Large intestine (tissue), 3 donors: ENCODE measurements around the gene TDRD9. TPM values are rescaled to one million over a fixed set of nuclear protein-coding genes. Genes with fewer than 3 reads are reported as not detected.
A peak's percentile ranks its signal among the peaks of the same experiment; 100 is the strongest.
"Not testable (repeated sequence)": the region's sequence is repeated elsewhere in the genome, so short reads cannot be mapped to it uniquely, and the experiment has no call there.

Experiments used
- DNase-seq, 2 donors: peaks; one replicate each; pipeline versions ENCODE4 v3.0.0 to v3.0.0-alpha.2; 2013
- H3K27ac ChIP-seq: one replicate; pipeline ENCODE4 v1.5.1; 2013; ENCODE audit warnings: low read length
- H3K27me3 ChIP-seq: 2 replicates; pipeline ENCODE4 v1.6.1; 2013; ENCODE audit warnings: low read length; ENCODE audit not compliant: control insufficient read depth, insufficient read depth
- H3K36me3 ChIP-seq: 2 replicates; pipeline ENCODE4 v1.6.1; 2013; ENCODE audit warnings: low read length; ENCODE audit not compliant: control insufficient read depth, insufficient read depth
- H3K4me1 ChIP-seq: one replicate; pipeline ENCODE4 v1.6.1; 2013; ENCODE audit warnings: low read length; ENCODE audit not compliant: control insufficient read depth, insufficient read depth
- H3K4me3 ChIP-seq: one replicate; pipeline ENCODE4 v1.5.1; 2013; ENCODE audit warnings: low read length
- H3K9me3 ChIP-seq: one replicate; pipeline ENCODE4 v1.6.1; 2013; ENCODE audit warnings: mild to moderate bottlenecking, low read depth, low read length, moderate library complexity; ENCODE audit not compliant: control insufficient read depth
- WGBS: methylation state at CpG from one replicate; pipeline ENCODE4 v1.1.5; 2013; ENCODE audit warnings: low lambda C conversion rate; ENCODE audit not compliant: insufficient coverage; 5-methylcytosine and 5-hydroxymethylcytosine counted together
- polyA plus RNA-seq: library from polyadenylated mRNA; unstranded; fragments of 120-200 nt; gene quantifications from one replicate; pipeline ENCODE4 v1.2.1, GENCODE V29; 2013

TDRD9 gene
- polyA plus RNA-seq, 1 donor, result 0.46 TPM

DNA sequence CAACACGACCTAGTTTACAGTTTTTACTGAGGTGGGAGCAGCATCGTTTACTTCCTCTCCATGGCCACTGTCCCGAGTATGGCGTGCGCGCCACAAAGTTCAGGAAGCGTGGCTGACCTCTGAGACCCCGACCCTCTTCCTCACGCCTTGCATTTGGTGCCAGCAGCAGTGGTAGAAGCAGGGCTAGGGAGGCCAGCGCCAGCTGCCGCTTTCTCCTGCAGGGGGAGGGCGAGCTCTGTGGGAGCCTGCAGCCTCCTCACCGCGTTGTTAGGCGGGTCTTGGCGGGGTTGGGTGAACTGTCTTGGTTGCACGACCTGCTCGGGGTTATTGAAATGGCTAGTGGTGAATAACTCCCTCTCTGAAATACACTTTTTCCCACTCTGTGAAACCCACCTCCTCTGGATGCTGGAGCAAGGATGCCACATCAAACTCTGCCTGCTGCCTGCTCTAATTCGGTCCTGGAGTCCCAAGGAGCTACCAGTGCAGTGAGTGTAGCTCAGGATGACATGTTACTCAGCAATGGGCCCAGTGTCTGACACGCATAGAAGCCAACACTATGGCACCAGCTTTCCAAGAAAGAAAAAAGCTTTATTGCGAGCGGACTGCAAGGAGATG, 22.3 kb upstream of the TDRD9 start:
- DNase-seq, result no peak
- Histone ChIP-seq H3K27ac (no peak overlapping the region), H3K4me1 (peaks cover 4% of the 10 kb centered on the region), H3K36me3 (peaks cover under 1% of the 10 kb centered on the region), H3K4me3 (no peak overlapping the region), H3K9me3 (no peaks in the 10 kb centered on the region), H3K27me3 (no peaks in the 10 kb centered on the region)
- 57% methylated on average over 1 of the region's 22 CpGs for WGBS

DNA sequence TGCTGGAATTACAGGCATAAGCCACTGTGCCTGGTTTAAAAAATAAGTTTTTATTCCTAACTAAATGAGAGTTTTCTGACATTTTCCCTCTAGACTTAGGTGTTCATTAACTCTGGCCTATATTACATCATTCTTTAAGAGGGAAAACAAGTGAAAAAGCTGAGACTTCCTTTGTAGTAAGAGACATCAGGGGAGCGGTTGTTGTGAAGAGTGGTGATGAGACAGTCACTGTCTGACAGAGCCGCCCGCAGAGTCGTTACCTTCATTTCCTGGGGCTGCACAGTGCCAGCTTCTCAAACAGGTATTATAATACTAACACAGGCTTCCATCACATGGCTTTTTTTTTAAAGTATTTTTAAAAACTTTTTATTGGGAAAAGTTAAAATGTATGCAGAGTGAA, 19.7 kb upstream of the TDRD9 start:
- no CpG with 5 or more reads among the region's 4 CpGs for WGBS
- Histone ChIP-seq H3K27ac (no peak overlapping the region), H3K9me3 (no peaks in the 10 kb centered on the region), H3K4me1 (peaks cover 4% of the 10 kb centered on the region), H3K27me3 (no peaks in the 10 kb centered on the region), H3K4me3 (no peak overlapping the region), H3K36me3 (peaks cover 18% of the 10 kb centered on the region)
- no peak for DNase-seq

DNA sequence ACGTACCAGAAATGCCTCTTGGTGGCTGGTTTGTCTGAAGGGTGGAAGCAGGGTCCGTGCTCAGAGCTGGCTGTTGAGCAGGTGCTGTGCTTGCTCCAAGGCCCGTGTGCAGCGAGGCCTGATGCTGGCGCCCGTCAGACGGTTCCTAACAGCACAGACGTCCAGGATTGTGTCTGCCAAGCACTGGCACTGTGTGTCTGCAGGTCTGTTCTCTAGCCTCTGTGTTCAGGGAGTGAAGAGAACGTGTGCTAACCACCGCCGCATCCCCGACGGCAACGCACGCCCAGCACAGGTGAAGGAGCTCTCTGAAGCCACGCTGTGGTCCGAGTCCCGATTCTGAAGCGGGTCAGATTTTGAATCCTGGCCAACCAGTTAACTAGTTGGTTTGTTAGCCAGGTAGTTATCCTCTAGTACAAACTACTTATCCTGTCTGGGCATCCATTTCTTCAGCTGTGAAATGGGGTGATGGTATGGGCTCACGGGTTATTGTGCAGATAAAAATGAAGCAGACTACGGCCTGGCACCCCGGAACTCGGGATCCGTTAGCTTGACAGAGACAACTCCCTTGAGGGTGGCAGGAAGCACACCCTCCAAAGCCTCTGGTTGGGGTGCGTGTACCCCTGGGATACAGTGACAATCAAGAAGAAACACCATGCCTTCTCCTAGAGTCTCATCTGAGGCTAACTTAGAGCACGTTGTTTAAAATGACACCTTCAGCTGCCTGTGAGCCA, 18.6 kb upstream of the TDRD9 start:
- Histone ChIP-seq H3K4me3 (peak overlapping the region; percentile 8), H3K27ac (no peak overlapping the region), H3K27me3 (no peaks in the 10 kb centered on the region), H3K9me3 (no peaks in the 10 kb centered on the region), H3K36me3 (peaks cover 25% of the 10 kb centered on the region), H3K4me1 (peaks cover 4% of the 10 kb centered on the region)
- no peak for DNase-seq
- no CpG with 5 or more reads among the region's 26 CpGs for WGBS

DNA sequence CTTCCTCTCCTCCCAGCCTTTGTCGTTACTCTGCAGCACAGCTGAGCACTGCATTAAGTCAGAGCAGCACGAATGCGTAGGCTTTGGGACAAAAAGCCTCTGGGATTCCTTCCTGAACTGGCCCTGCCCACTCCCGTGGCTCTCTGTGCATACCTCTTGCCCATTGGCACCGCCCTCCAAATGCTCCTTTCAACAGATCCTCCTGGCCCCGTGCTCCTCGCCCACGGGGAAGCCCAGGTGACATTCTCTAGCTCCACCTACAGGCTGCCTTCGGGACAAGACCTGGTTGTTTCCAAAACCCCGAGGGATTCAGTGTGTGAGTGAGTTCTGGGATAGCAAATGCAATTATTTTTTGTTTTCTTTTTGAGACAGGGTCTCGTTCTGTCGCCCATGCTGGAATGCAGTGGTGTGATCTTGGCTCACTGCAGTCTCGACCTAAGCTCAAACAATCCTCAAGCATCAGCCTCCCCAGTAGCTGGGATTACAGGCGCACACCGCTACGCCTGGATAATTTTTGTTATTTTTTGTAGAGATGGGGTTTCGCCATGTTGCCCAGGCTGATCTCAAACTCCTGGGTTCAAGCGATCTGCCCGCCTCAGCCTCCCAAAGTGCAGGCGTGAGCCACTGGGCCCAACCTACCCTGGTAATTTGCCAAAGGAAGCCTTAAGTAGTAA, 17.9 kb upstream of the TDRD9 start:
- Histone ChIP-seq H3K9me3 (no peaks in the 10 kb centered on the region), H3K27me3 (no peaks in the 10 kb centered on the region), H3K4me1 (peaks cover 4% of the 10 kb centered on the region), H3K36me3 (peaks cover 29% of the 10 kb centered on the region), H3K27ac (no peak overlapping the region), H3K4me3 (peak overlapping the region; percentile 8)
- DNase-seq, result peak; percentile 61 to 79
- WGBS, result no CpG with 5 or more reads among the region's 20 CpGs

DNA sequence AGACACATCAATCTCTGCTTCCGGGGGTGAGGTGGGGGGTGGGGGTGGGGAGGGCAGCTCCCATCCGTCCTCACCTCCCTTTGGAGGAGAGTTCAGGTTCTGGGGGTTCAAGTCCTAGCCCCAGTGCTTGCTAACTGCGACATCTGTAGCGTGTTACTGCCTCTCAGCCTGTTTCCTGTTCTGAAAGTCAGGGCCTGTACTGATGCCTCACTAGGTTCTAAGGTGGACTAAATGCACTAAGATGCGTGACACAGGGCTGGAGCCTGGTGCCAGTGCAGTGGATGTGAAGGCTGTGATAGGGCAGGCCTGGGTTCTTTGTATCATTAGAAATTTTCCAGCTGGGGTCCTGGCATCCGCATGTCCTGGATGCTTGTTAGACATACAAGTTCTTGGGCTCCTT, 17.3 kb upstream of the TDRD9 start:
- Histone ChIP-seq H3K36me3 (peaks cover 31% of the 10 kb centered on the region), H3K27me3 (no peaks in the 10 kb centered on the region), H3K4me3 (no peak overlapping the region), H3K9me3 (no peaks in the 10 kb centered on the region), H3K4me1 (peaks cover 4% of the 10 kb centered on the region), H3K27ac (no peak overlapping the region)
- no CpG with 5 or more reads among the region's 6 CpGs for WGBS
- no peak for DNase-seq

DNA sequence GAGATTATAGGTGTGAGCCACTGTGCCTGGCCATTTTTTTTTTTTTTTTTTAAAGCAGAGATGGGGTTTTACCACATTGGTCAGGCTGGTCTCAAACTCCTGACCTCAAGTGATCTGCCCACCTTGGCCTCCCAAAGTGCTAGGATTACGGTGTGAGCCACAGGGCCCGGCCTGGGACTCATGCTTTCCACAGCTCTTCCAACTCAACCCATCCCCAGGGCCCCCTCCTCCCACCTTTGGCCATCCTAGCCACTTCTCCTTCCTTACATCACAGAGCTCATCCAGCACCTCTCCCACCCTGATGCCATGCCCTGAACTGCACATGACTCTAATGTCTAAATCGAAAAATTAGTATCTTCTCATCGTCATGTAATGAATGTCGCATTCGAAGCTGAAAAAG, 12.6 kb upstream of the TDRD9 start:
- Histone ChIP-seq H3K9me3 (no peaks in the 10 kb centered on the region), H3K36me3 (peaks cover 50% of the 10 kb centered on the region), H3K27me3 (no peaks in the 10 kb centered on the region), H3K27ac (no peak overlapping the region), H3K4me1 (no peaks in the 10 kb centered on the region), H3K4me3 (no peak overlapping the region)
- no CpG with 5 or more reads among the region's 6 CpGs for WGBS
- no peak for DNase-seq

DNA sequence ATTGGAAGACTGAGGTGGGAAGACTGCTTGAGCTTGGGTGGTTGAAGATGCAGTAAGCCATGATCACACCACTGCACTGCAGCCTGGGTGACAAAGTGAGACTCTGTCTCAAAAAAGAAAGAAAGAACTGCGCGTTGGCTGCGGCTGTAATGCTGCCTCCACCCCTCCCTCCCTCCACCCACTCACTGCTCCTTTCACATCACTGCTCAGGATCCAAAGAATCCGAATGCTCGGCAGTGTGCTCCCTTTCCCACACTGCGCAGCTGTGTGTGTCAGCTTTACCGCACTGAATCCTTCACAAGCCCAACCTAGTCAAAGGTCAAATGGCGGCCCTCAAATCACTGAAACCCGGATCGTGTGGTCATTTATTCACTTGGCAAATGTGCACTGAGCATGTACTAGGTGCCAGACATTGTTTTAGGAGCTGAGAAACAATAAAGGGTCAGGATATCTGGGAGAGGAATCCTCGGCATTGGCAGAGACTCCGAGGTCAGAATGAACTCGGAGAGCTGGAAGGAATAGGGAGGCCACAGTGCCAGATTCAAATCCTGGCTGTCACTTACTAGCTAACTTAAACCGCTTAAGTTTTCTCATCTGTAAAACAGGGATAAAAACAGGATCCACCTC, 11.5 kb upstream of the TDRD9 start:
- Histone ChIP-seq H3K4me3 (no peak overlapping the region), H3K27me3 (no peaks in the 10 kb centered on the region), H3K9me3 (no peaks in the 10 kb centered on the region), H3K4me1 (no peaks in the 10 kb centered on the region), H3K27ac (no peak overlapping the region), H3K36me3 (peaks cover 42% of the 10 kb centered on the region)
- no peak for DNase-seq
- no CpG with 5 or more reads among the region's 14 CpGs for WGBS

DNA sequence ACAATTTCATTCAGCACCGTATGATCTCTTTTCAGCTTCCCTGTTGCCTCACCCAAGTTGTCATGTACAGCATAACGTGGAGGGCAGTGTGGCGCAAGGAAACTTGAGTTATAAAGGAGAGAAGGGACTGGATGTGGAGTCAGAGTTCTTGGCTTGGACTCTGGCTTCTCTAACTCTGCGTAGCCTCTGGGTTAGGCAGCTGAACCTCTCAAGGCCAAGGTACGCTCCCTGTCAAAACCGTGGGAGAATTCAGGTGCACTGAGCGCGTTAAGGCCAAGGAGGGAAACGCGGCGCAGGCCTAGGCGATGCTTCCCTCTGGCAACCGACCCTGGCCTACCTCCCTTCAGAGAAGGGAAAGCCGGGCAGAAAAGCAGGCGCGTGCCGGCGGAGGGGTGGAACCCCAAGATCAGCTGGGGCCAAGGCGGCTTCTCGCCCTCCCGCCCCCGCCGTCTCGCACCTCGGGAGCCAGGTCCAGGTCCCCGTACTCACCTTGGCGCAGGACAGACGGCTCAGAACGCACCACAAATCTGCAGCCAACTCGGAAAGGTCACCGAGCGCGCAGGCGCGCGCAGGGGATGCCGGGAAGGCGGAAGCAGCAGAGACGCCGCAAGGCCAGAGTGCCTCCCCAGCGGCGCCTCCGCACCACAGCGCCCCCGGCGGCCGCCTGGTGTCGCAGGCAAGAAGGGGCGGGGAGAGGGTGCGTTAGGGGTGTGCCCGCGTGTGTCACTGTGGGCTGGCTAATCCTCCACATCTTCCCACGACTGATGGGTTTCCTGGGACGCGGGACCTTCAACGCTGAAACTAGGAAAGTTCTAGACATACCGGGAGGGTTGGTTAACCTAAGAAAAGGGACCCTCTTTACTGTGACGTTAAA, 7.0 kb upstream of the TDRD9 start:
- peaks cover 9% of the 10 kb centered on the region for H3K27me3 ChIP-seq
- peak; percentile 96 to 97 for DNase-seq
- peak overlapping the region; percentile 82 for H3K4me3 ChIP-seq
- H3K9me3 ChIP-seq, result no peaks in the 10 kb centered on the region
- peak overlapping the region; percentile 71 for H3K27ac ChIP-seq
- WGBS, result no CpG with 5 or more reads among the region's 58 CpGs
- peaks cover 17% of the 10 kb centered on the region for H3K36me3 ChIP-seq
- H3K4me1 ChIP-seq, result no peaks in the 10 kb centered on the region

DNA sequence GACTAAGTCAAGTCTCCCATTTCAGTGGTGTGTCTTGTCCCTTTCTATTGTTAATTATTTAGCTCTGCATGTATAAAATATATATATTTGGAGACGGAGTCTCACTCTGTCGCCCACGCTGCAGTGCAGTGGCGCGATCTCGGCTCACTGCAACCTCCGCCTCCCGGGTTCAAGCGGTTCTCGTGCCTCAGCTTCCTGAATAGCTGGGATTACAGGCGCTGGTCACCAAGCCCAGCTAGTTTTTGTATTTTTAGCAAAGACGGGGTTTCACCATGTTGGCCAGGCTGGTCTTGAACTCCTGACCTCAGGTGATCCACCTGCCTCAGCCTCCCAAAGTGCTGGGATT, 6.4 kb upstream of the TDRD9 start:
- not testable (repeated sequence) for H3K9me3 ChIP-seq, H3K4me1 ChIP-seq, H3K27ac ChIP-seq, H3K27me3 ChIP-seq, H3K4me3 ChIP-seq, DNase-seq
- H3K36me3 ChIP-seq, result peaks cover 11% of the 10 kb centered on the region
- WGBS, result no CpG with 5 or more reads among the region's 12 CpGs

DNA sequence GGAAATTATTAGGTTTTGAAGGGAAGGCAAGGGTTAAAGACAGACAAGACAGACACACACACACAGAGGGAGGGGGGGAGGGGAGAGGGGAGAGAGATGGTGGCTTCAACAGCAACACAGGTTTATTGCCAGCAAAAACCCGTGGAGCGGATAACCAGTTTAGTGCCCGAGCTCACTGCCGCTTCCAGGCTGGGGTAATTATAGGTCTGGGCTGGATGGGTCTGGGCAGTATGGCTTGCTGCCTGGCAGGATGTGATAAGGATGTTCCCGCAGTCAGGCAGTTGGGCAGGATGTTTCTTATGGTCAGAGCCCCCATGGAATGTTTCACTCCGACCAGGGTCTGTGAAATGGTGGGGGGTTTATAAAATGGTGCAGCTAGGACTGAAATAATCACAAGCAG, 4.4 kb upstream of the TDRD9 start:
- H3K27me3 ChIP-seq, result peaks cover 14% of the 10 kb centered on the region
- peaks cover 2% of the 10 kb centered on the region for H3K36me3 ChIP-seq
- no peak overlapping the region for H3K27ac ChIP-seq
- WGBS, result no CpG with 5 or more reads among the region's 6 CpGs
- no peaks in the 10 kb centered on the region for H3K4me1 ChIP-seq
- H3K9me3 ChIP-seq, result peaks cover 7% of the 10 kb centered on the region
- DNase-seq, result no peak
- H3K4me3 ChIP-seq, result no peak overlapping the region
